Skin epidermis (tissue), 12 donors: Measurements from ENCODE around the gene LRRD1.
"Not testable (repeated sequence)": the region's sequence is repeated elsewhere in the genome, so short reads cannot be mapped to it uniquely, and the experiment has no call there.

ENCODE experiments used
- H3K27ac ChIP-seq, 21 experiments: fragments of 200-600 bp; sonication (generic) in 11 of 21; one replicate each; pipeline ENCODE4 v1.5.0; 2020; ENCODE audit warnings: mild to moderate bottlenecking in 3 of 21, inconsistent platforms in 2 of 21, moderate library complexity in 2 of 21
- H3K4me3 ChIP-seq, 7 experiments: fragments of 200-600 bp; sonication (generic) in 2 of 7; one replicate each; pipeline ENCODE4 v1.5.0; 2020; ENCODE audit warnings: inconsistent platforms in 2 of 7, mild to moderate bottlenecking in 2 of 7, moderate library complexity in 1 of 7

Gene LRRD1

DNA sequence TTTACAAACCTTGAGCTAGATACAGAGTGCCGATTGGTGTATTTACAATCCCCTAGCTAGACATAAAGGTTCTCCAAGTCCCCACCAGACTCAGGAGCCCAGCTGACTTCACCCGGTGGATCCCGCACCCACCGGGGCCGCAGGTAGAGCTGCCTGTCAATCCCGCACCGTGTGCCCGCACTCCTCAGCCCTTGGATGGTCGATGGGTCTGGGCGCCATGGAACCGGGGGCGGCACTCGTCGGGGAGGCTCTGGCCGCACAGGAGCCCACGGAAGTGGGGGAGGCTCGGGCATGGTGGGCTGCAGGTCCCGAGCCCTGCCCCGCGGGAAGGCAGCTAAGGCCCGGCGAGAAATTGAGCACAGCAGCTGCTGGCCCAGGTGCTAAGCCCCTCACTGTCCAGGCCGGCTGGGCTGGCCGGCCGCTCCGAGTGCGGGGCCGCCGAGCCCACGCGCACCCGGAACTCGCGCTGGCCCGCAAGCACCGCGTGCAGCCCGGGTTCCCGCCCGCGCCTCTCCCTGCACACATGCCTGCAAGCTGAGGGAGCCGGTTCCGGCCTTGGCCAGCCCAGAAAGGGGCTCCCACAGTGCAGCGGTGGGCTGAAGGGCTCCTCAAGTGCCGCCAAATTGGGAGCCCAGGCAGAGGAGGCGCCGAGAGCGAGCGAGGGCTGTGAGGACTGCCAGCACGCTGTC lies 35.6 kb downstream of the LRRD1 start:
- H3K4me3 ChIP-seq, H3K27ac ChIP-seq: not testable (repeated sequence)

DNA sequence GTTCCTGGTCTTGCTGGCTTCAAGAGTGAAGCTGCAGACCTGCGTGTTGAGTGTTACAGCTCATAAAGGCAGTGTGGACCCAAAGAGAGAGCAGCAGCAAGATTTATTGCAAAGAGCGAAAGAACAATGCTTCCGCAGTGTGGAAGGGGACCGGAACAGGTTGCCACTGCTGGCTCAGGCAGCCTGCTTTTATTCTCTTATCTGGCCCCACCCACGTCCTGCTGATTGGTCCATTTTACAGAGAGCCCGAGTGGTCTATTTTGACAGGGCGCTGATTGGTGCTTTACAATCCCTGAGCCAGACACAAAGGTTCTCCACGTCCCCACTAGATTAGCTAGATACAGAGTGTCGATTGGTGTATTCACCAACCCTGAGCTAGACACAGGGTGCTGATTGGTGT lies 36.2 kb downstream of the LRRD1 start:
- H3K4me3 ChIP-seq, H3K27ac ChIP-seq: not testable (repeated sequence)

DNA sequence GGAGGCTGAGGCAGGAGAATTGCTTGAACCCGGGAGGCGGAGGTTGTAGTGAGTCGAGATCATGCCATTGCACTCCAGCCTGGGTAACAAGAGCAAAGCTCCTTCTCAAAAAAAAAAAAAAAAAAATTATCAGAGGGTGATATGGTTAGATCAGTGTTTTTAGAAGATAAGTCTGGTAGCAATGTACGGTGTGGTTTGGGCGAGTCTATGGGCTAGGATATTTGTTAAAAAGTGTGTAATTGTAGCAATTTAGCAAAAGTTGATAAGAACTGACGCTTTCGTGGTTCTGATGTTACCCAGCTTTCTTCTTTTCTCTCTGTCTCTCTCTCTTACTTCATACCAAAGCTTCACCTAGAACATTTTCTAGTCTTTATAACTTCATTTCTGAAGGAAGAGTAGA lies 37.8 kb downstream of the LRRD1 start:
- Histone ChIP-seq H3K27ac (no peak overlapping the region), H3K4me3 (no peak overlapping the region)

DNA sequence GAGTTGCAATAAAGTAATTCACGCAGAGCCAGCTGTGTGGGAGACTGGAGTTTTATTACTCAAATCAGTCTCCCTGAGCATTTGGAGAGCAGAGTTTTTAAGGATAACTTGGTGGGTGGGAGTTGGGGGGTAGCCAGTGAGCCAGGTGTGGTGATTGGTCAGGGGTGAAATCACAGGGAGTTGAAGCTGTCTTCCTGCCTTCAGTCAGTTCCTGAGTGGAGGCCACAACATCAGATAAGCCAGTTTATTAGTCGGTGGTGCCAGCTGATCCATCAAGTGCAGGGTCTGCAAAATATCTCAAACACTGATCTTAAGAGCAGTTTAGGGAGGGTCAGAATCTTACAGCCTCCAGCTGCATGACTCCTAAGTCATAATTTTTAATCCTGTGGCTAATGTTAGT lies 41.4 kb downstream of the LRRD1 start:
- H3K27ac ChIP-seq, result no peak overlapping the region
- no peak overlapping the region for H3K4me3 ChIP-seq

DNA sequence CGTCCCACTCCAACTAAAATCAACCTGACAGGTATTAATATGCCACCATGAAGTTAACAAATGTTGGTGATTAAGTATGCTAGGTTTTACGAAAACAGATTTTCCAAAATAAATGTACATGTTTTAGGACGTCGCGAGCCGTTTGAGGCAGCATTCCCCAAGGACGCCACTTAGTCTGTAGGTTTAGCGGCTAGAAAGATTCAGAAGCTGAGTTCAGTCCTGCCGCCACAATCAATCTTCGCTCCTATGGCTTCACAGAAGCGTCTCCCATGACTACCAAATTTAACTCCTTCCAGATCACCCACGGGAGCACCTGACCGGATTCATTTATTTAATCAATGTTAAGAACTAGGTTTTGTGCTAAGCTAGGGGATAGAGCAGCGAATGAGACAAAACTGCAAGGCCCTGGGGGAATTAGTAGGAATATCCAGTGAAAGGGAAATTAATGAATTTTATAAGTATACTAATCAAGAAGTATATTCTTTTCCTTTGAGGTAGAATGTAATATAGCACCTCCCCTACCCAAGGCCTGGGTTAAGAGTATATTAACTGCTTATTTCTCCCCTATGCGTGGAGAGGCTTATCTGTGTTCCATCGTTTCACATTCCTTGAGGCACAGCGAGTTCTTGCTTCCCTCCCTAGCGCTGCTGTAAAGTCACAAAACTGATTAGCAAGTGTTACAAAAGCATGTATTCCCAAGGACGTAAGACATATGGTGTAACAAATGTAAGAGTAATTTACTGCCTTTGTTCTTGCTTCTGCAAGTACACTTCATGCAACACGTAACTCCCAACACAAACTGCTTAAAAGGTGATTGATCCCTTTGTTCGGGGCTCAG lies 43.7 kb downstream of the LRRD1 start:
- Histone ChIP-seq H3K27ac (peak overlapping the region; percentile 72 to 98 (median 95)), H3K4me3 (peak overlapping the region; percentile 74 to 98 (median 90))

DNA sequence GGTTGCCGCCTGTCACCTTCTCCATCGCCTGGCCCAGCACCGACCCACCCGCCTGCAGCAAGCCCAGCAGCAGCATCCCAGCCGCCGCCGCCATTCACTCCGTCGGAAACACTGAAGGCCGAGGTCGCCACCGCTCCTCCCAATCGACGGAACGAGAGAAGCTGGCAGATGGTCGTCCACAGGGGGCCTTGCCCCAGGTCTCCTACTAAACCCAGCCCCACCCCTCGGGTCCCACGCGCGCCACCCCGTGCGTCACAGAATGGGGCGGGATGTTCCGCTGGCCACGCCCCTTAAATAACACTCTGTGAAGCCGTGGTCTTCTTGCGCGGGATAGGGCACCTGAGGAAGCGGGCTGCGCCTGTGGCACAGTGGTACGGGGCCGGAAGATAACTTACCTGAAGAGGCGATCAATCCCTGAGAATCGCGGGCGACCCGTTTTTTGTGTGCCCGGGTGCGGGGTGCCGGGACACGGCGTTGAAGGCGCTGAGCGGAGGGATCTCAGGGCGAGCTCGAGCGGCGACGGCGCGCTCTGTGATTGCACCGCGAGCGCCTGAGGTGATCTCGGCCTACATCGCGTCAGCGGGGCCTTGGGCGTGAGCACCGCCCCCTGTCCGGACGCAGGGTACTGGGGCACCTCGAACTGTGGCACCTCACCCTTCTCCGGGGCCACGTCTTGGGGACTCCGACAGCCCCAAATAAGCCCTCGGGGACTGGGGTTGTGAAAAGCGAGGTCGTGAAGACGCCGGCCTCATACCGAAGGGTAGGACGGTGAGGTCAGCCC lies 44.5 kb downstream of the LRRD1 start, which contains the start of gene CYP51A1:
TSS of gene CYP51A1 (minus strand) at position 207 of the 781 bp plus-strand sequence. CDS start at position 94, 113 bp downstream.
- Histone ChIP-seq H3K4me3 (peak within 1 kb of the TSS; percentile 74 to 98 (median 90)), H3K27ac (peak within 1 kb of the TSS; percentile 72 to 98 (median 95))

DNA sequence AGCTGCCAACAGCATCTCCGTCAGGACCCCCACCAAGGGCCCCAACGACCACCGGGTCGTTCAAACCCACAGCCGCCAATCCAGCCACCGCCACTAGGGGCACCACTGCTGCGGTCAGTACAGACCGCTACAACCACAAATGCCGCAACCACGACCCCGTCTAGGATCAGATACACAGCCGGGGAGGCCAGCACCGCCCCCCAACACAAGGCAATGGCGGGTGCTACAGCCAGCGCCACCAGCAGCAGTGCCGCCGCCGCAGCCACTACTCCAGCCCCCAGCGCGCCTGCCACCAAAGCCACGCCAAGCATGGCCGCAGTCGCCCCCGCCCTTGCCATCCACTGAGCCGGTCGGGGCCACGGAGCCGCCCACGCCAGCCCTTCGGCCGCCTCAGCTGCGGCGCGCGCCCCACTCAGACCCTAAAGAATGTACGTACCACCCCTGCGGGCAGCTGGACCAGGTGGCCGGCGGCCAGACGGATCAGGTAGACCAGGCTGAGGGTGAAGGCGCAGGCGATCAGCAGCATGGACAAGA lies 45.1 kb downstream of the LRRD1 start:
- H3K27ac ChIP-seq, result peak overlapping the region; percentile 72 to 98 (median 95)

DNA sequence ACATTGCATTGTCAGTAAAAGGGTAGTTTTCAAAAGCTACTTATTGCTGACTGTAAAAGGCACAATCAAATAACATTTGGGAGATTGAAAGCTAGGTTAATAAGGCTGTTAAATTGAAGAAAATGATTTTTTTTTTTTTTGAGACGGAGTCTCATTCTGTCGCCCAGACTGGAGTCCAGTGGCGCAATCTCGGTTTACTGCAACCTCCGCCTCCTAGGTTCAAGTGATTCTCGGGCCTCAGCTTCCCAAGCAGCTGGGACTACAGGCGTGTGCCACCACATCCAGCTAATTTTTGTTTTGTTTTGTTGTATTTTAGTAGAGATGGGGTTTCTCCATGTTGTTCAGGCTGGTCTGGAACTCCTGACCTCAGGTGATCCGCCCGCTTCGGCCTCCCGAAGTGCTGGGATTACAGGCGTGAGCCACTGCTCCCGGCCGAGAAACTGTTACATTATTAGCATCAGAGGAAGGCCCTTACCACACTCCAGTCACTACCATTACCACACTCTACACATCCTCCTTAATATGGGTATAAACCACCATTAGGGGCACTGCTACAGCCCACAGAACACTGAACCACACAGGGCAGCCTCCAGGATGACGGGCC lies 45.7 kb downstream of the LRRD1 start:
- peak overlapping the region; percentile 74 to 98 (median 90) for H3K4me3 ChIP-seq
- peak overlapping the region in 16 of 21 experiments; percentile 88 to 98 (median 95) for H3K27ac ChIP-seq

More for the DNA sequence above, 45.1 kb downstream of the LRRD1 start:
- H3K4me3 ChIP-seq, result peak overlapping the region; percentile 74 to 98 (median 90)

DNA sequence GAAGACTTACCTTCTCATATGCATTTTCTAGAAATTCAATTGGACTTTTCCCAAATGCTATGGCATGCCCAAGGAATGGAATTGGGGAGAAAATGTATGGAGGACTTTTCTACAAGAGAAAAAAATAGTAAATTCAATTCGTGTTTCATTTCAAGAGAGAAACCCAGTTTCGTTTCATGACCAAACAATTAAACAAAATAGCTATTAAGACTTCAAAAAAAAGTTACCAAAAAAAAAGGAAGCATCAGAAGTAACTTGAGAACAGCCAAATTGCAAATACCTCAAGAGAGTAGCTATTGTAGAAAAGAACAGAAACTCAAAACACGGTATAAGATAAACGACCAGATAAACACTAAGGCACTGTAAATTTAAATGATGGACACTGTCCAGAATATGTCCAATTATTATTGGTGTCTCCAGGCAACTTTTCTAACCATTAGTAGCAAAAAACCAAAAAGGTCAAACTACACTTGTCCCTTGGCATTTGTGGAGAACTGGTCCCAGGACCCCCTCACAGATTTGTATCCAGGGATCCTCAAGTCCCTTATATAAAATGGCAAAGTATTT lies 47.1 kb downstream of the LRRD1 start:
- Histone ChIP-seq H3K27ac (no peak overlapping the region), H3K4me3 (no peak overlapping the region)

- Histone ChIP-seq H3K4me3 (no peak overlapping the region), H3K27ac (no peak overlapping the region)
These were observed 47.8 kb downstream of the LRRD1 start for GRCh38 chr7:92131093-92131492.

DNA sequence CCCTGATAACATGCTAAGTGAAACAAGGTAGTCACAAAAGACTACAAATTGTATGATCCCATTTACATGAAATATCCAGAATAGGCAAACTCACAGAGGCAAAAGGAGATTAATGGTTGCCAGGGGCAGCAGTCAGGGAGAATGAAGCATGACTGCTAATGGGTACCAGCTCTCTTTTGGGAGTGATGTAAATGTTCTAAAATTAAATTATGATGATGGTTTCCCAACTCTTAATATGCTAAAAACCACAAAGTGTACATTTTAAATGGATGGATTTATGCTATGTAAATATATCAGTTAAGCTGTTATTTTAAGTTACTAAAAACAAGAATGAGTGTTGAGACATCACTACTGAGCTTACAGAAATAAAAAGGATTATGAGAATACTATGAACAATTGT lies 57.3 kb downstream of the LRRD1 start:
- Histone ChIP-seq H3K27ac (no peak overlapping the region), H3K4me3 (no peak overlapping the region)

GRCh38 chr7:92119213-92119759 lies 59.7 kb downstream of the LRRD1 start:
- Histone ChIP-seq H3K27ac (no peak overlapping the region), H3K4me3 (no peak overlapping the region)

DNA sequence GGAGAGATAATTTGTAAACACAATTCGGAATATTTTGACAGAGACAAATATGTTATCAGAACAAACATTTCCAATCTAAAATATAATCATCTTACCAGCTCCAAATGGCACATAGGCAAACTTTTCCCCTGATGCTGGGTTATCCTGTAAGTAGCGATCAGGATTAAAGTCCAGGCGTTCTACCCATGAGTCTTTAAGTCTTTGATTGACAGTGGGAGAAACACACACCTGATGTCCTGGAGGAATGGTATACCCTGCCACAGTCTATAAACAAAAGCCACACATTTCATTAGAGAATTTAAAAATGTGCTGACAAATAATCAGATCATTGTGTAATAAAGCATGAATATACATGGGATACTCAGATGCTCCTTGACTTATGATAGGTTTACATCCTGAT lies 62.0 kb downstream of the LRRD1 start:
- Histone ChIP-seq H3K27ac (no peak overlapping the region), H3K4me3 (no peak overlapping the region)

DNA sequence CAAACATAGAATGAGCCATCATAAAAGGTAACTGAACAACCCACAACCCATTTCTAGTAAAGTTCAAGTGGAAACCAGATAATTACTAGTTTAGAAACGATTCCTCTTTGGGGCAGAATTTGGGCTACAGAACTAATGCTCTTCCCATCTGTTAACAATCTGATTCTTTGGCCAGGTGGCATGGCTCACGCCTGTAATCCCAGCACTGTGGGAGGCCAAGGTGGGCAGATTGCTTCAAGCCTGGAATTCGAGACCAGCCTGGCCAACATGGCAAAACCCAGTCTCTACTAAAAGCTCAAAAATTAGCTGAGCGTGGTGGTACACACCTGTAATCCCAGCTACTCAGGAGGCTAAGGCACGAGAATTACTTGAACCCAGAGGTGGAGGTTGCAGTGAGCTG lies 63.1 kb downstream of the LRRD1 start:
- Histone ChIP-seq H3K4me3 (no peak overlapping the region), H3K27ac (no peak overlapping the region)

- Histone ChIP-seq H3K4me3 (no peak overlapping the region), H3K27ac (no peak overlapping the region)
These were observed 68.1 kb downstream of the LRRD1 start for GRCh38 chr7:92110857-92111256.

DNA sequence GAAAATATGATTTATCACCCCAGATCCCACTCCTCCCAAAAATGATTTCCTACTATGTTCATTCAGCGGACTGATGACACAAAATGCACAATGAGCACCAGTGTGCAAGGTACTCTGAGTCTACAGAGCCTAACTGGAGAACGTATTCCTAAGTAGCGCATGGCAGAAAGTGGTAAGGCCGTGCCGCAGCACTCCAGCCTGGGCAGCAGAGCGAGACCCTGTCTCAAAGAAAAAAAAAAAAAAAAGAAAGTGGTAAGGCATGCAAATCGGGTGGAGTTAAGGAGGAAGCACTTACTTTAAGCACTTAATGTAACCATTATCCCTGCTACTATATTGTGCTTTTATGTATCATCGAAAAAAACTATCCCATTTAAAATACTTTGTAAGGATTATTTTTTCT lies 70.1 kb downstream of the LRRD1 start:
- Histone ChIP-seq H3K4me3 (no peak overlapping the region), H3K27ac (no peak overlapping the region)

- not testable (repeated sequence) for H3K27ac ChIP-seq, H3K4me3 ChIP-seq
These were observed 76.1 kb downstream of the LRRD1 start for GRCh38 chr7:92102862-92103261.

DNA sequence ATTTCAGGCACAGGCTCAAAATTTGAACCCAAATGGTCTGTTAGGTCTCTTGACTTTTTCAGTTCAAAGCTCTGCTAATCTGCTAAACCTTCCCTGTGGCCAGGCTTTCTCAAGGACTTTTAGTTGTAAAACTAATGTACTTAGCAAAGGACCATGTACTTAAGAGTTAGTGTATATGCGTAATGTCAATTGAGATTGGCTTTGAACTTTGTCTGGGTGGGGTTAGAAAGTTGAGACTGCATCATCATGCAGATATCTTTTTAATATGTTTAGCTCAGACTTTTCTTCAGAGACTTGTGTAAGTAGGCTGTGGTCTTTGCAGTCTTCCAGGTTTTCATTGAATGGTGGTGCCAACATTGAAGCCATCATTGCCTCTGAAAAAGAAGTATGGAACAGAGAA lies 78.4 kb downstream of the LRRD1 start:
- no peak overlapping the region for H3K4me3 ChIP-seq
- no peak overlapping the region for H3K27ac ChIP-seq

DNA sequence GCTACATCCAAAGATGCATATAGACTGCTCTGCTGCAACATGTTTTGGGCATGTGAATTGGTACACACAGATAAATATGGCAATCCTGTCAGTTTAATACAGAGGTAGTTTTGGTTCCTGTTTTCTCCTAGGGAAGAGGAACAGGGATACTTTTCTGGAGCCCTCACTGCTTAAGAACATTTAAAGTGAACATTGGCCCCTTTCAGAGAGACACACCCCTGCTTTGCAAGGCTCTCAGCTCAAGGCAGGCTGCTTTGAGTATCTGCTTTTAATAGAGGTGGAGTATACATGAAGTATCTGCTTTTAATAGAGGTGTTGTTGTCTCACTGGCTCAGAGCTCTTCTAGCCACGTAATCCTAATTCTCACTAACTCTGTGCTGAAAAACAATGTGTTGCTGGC lies 83.6 kb downstream of the LRRD1 start:
- Histone ChIP-seq H3K27ac (no peak overlapping the region), H3K4me3 (no peak overlapping the region)
